C4-2B (cell line): ENCODE data around the gene ILDR2.

ENCODE experiments used
- H3K27ac ChIP-seq: fragments of 450-650 bp; 2 replicates; pipeline ENCODE4 v1.5.1; 2017
- CTCF ChIP-seq: fragments of 450-650 bp; conservative IDR thresholded peaks from 2 replicates; pipeline ENCODE4 v1.5.1; 2017; ENCODE audit warnings: mild to moderate bottlenecking
- ZFX ChIP-seq: fragments of 450-650 bp; IDR thresholded peaks from 2 replicates; pipeline ENCODE4 v1.6.1; 2017

Gene ILDR2

GRCh38 chr1:167003711-167004110 lies 28.4 kb upstream of the ILDR2 start:
- no peak overlapping the region for H3K27ac ChIP-seq
- TF ChIP-seq ZFX (no peak), CTCF (no peak)

- no peak overlapping the region for H3K27ac ChIP-seq
- TF ChIP-seq CTCF, result no peak
- no peak for TF ChIP-seq ZFX
Measured at GRCh38 chr1:167002354-167002753, 27.0 kb upstream of the ILDR2 start.

GRCh38 chr1:167000546-167000945 lies 25.2 kb upstream of the ILDR2 start:
- H3K27ac ChIP-seq, result no peak overlapping the region
- TF ChIP-seq CTCF (no peak), ZFX (no peak)

- H3K27ac ChIP-seq, result no peak overlapping the region
Measured at GRCh38 chr1:166999500-167000055, 24.2 kb upstream of the ILDR2 start.

GRCh38 chr1:166999075-166999474 lies 23.7 kb upstream of the ILDR2 start:
- no peak for TF ChIP-seq CTCF
- no peak for TF ChIP-seq ZFX
- no peak overlapping the region for H3K27ac ChIP-seq

More at GRCh38 chr1:166999500-167000055, 24.2 kb upstream of the ILDR2 start:
- TF ChIP-seq ZFX, result no peak
- no peak for TF ChIP-seq CTCF

GRCh38 chr1:166988974-166989515 lies 13.7 kb upstream of the ILDR2 start, which contains the start of gene MAEL:
Gene MAEL (plus strand): TSS chr1:166989280. CDS start chr1:166989353, 73 bp downstream.
- no peak within 1 kb of the TSS for H3K27ac ChIP-seq
- TF ChIP-seq CTCF (no peak), ZFX (no peak)

GRCh38 chr1:166981589-166981988 lies 6.2 kb upstream of the ILDR2 start:
- TF ChIP-seq ZFX (no peak), CTCF (no peak)
- H3K27ac ChIP-seq, result no peak overlapping the region
